UCSD-AML1 (cell line): ENCODE results near the gene ATG16L2.

ENCODE experiments used
- DNase-seq: peaks from one replicate; lab custom pipeline; 2025; ENCODE audit not compliant: unreplicated experiment; lab: John Stamatoyannopoulos, UW

Gene ATG16L2, protein sequence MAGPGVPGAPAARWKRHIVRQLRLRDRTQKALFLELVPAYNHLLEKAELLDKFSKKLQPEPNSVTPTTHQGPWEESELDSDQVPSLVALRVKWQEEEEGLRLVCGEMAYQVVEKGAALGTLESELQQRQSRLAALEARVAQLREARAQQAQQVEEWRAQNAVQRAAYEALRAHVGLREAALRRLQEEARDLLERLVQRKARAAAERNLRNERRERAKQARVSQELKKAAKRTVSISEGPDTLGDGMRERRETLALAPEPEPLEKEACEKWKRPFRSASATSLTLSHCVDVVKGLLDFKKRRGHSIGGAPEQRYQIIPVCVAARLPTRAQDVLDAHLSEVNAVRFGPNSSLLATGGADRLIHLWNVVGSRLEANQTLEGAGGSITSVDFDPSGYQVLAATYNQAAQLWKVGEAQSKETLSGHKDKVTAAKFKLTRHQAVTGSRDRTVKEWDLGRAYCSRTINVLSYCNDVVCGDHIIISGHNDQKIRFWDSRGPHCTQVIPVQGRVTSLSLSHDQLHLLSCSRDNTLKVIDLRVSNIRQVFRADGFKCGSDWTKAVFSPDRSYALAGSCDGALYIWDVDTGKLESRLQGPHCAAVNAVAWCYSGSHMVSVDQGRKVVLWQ

DNA sequence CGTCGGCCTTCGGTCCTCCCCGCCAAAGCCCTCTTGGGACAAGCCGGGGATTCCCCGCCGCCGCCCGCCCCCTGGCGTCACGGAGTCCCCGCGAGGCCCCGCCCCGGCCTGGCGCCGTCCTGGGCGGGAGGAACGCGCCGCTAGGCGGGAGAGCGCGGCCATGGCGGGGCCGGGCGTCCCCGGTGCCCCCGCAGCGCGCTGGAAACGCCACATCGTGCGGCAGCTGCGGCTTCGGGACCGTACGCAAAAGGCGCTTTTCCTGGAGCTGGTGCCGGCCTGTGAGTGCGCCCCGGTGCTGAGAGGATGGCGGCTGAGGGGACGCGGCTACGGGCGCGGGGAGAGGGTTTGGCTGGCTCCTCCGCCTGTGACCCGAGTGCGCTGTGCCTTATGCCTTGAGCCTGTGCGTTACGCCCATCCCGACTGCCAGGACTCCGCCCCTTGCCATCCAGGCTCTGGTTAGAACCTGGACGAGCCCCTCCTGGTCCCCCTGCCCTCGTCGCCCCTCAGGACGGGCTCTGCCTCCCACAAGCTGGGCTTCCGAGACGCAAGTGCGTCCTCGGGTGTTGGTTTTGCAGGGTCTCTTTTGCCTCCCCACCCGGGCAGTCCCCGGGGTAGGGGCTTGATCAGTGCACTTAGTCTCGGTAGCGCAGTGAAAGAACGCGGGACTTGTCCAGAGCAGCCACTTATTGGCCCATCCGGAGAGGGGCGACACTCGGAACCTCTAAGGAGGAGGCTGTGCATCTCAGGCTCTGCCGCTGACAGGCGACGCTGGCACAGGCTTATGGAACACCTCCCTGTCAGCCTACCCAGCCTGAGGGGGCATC, at the start of gene ATG16L2:
Gene ATG16L2 (plus strand): TSS at position 126 of the 824 bp plus-strand sequence. CDS start 35 bp downstream, at position 161.
- peak; percentile 93 for DNase-seq

DNA sequence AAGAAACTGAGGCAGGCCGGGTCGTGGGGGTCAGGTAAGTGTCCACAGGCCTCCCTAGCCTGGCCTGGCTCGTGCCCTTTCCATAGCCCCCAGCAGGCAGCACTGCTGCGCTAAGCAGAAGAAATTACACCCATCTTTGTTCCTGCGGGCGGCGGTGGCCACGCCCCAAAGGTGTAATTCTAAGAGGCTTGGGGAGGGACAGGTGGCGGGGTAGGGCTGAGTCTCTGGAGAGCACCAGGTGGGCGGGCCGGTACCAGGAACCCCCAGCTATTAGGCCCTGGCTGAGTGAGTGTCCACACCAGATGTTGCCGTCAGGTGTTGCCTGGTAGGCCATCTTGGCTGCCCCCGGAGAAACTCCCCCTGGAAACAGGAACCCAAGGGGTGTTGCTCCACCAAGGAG, 49.7 kb upstream of the ATG16L2 start:
- no peak for DNase-seq

DNA sequence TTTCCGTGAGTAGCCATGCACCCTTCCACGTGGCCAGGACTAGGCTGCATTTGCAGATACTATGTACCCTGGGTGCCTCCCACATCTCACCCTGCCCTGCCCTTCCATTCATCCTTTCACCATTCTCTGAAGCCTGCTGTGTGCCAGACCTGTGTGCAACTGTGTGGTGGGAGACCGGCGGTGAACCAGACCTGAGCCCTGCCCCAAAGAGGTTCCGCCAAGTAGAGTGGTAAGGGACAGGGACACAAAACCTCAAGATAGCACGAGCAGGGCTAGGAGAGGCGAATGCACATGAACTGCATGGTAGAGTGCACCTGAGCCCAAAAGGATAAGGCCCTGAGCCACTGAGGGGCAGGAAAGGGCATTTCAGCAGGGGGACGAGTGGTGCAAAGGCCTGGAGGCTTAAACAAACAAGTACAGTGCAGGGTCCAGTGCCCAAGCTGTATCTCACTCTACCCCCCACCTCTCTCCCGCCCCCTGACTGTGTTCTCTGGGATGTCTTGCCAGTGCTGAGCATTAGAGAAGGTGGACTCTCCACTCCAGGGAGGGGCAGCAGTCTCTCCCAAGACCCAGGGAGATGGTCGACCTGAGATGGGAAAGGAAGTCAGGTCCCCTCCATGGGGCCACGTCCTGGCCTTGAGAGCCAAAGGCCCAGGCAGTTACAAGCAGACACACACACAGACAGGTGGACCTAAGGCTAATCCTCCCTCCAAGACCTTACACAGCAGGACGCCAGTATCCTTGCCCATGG, 47.9 kb upstream of the ATG16L2 start:
- DNase-seq: no peak

DNA sequence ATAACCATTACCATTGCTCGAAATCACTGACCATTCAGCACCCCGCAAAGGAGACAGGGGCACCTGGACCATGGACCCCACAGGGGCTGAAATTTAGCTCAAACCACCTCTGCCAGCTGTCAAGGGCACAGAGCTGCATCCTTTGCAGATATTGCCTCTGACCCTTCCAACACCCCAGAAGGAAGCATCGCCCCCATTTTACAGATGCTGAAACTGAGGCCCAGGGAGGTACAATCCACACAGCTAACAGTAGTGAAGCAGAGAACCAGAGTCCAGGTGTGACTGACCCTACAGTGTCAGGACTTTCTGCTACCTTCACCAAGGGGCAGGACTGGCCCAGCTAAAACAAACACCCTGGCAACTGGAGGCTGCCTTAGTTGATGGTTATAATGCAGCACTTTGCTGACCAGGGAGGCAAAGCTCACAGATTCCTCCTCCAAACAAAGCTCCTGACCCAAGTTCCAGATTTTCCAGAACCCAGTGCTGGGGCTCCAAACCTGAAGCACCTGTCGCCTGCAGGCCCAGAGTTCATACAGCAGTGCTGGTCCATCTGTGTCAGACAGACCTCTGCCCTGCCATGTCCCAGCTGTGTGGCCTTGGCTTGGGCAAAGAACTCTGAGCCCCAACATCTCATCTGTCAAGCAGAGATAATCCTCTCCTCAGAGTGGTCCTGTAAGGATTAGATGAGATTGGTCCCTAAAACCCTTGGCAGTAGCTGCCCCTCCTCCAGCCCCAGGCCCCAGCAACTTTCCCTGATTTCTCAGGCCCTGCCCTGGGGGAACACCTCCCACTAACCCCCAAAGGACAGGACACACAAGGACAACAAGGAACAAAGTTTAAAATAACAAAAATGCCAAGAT, 46.8 kb upstream of the ATG16L2 start:
- no peak for DNase-seq

DNA sequence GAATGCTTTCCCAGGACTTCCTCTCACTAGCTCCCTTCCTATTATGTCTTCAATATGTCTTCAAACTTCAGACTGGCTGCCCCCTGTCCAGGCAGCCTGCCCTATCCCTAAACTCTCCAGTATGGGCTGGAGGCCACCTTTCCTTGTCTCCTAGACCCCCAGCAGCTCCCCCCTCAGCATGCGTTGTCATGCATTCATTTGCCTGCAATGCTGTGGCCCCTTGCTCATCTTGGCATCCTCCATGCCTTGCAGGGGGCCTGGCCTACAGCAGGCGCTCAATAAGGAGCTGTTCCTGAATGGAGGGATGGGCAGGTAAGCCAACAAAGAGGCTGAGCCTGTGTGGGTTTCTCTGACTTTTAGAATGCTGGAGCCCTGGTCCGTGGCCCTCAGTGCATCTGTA, 45.6 kb upstream of the ATG16L2 start:
- no peak for DNase-seq

DNA sequence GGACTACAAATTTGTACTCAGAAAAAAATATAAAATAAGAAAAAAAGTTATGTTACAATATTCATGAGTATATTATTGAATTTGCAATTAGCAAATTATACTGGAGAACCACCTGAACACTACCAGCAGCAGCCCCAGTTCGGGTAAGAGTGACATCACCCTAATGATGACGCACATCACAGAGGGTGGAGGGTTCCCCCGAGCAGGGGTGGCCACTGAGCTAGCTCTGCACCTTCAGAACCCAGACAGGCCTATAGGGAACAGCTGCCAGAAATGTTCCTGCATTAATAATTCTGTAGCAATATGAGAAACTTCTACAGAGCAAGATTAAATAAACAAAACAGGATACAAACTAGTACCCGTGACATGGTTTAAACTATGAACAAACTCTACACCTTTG, 44.5 kb upstream of the ATG16L2 start:
- DNase-seq: no peak

DNA sequence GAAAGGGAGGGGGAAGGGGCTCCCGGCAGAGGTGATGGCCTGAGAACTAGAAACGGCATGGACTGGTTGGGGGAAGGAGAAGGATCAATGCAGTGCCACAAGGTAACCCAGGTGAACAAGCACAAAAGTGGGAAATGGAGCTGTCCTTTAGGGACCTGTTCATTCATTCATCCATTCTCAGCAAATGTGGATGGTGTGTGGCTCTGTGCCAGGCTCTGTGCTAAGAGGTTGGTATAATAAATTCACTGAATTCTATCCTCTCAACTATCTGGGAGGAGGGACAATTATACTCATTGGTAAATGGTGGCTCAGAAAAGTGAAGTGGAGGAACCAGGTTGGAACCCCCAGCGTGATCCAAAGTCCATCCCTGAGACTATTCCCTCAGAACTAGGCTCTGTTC, 43.4 kb upstream of the ATG16L2 start:
- no peak for DNase-seq

DNA sequence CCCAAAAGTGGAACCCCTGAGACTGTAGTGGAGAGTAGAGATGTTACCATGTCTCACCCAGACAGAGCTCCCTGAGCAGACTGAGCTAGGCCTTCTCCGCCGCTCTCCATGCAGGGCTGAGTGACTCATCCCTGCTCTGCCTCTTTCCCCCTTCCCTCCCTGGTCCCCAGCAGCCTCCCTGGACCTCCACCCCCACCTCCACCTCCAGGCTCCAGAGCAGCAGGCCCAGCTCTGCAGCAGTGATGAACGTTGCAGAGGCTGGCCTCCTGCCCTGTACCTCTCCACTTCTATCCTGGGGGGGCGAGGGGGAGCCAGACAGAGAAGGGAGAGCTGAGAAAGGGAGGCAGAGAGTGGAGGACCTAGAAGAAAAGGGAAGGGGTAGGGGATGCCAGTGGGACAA, 42.7 kb upstream of the ATG16L2 start:
- DNase-seq: no peak

DNA sequence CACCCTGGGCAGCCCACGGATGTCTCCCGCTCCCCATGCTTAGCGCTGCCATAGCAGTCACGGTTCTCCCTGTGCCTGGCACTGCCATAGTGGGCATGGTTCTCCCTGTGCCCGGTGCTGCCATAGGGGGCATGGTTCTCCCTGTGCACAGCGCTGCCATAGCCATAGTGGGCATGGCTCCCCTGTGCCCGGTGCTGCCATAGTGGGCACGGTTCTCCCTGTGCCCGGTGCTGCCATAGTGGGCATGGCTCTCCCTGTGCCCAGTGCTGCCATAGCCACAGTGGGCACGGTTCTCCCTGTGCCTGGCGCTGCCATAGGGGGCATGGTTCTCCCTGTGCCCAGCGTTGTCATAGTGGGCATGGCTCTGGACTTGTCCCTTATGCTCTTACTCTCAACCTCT, 42.2 kb upstream of the ATG16L2 start:
- no peak for DNase-seq

DNA sequence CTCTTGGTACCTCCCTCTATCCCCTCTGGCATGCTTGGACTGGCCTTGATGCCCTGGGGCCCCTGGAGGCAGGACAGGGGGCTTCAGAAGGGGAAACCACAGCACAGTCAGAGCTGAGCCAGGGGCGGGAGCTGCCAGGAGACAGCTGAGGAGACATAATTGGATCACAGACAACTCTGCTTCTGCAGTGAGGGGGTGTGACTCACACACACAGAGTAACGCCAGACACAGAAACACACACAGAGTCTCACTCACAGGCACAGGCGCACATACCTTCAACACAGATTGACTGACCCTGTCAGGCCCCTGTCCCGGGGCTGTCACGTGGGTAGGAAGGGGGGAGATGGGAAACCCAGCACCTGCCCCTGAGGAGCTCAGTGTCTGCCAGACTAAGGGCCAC, 40.9 kb upstream of the ATG16L2 start:
- no peak for DNase-seq

DNA sequence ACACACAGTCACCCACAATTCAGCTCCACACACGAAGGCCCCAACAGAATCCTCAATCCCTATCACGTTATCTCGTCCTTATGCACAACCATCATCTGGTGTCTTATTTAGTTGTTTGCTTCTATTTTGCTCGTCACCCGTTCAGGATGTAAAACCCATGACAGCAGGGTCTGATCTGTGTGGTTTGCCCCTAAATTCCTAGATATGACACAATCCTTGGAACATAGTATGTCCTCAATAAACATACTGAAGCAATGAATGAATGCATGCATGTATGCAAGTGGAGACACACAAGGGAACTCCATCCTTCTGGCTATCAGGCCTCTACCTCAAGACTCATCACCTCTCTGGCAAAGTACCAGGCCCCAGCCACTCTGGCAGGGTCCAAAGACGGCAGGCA, 40.5 kb upstream of the ATG16L2 start:
- no peak for DNase-seq

DNA sequence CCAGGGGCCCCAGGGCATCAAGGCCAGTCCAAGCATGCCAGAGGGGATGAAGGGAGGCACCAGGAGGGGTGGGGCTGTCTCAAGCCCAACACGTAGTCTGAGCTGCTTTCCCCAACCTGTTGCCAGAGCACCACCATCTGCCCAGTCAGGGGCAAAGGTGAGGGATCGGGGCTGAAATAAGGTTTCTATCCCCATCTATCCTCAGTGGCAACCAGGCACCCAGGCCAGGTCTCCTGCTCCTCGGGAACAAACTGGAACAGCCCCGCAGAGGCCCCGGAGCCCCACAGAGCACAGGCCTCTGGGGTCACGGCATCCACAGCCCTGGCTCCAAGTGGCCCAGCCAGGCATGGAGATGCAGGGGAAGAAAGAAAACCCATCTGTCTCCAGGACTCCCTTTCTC, 39.7 kb upstream of the ATG16L2 start:
- DNase-seq: no peak

DNA sequence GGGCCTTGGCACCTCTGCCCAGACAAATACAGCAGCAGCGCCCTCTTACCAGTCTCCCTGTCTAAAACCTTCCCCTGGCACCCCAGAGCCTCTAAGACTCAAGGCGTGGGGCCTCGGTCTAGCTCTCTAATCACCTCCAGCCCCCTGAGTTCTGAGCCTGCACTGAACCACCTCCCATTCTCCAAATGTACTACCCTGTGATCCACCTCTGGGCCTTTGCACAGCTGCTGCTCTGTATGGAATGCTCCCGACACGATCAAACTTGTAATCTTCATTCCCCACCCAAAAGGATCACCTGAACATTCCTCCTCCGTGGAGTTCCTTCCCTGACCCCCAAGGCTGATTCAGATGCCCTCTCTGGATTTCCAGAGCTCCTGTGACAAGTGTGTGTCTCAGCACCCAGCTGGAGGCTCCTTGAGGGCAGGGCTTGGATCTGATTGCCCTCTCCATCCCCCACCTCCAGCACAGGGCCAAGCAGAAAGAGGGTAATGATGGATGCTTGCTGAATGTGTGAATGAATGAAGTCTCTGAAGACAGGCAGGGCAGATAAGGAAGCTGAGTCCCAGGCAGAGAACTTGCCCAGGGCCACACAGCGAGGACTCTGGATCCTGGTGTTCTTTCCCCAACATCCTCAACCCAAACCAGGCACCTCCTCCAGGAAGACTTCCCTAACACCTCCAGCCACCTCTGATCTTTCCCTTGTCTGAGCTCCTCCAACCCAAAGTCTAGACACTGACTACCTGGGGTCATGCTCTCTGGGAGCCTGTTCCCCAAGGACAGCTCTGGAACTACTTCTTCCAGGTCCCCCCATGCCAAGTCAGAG, 38.7 kb upstream of the ATG16L2 start:
- DNase-seq: no peak

DNA sequence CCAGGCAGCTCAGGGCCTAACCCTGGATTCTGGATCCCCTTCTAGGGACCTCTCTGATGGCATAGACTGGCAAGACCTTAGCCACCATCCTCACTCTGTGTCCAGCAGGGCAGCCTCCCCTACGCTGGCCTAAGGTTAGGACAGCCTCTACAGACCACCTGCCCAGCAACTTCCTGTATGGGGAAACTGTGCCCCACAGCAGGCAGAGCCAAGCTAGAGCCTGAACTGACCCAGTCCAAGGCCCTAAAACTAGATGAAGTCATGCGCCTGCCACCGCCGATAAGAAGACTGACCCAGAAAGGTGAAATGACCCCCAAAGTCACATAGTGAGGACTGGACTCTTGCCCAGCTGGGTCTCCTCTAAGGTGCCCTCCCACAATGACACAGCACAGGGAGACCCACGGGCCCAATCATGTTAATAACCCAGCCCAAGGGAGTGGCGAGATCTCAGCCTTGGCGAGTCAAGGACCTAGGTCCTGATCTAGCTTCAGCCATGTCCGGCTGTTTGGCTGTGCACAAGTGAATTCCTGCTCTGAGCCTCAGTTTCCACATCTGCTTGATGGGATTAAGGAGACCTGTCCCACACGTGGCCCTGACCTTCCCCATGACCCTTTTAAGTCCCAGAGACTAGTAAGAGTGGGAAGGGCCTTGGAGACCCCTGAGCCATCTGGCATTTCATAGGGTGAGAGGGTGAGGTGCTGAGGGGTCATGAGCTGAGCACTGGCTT, 37.9 kb upstream of the ATG16L2 start:
- DNase-seq: no peak

DNA sequence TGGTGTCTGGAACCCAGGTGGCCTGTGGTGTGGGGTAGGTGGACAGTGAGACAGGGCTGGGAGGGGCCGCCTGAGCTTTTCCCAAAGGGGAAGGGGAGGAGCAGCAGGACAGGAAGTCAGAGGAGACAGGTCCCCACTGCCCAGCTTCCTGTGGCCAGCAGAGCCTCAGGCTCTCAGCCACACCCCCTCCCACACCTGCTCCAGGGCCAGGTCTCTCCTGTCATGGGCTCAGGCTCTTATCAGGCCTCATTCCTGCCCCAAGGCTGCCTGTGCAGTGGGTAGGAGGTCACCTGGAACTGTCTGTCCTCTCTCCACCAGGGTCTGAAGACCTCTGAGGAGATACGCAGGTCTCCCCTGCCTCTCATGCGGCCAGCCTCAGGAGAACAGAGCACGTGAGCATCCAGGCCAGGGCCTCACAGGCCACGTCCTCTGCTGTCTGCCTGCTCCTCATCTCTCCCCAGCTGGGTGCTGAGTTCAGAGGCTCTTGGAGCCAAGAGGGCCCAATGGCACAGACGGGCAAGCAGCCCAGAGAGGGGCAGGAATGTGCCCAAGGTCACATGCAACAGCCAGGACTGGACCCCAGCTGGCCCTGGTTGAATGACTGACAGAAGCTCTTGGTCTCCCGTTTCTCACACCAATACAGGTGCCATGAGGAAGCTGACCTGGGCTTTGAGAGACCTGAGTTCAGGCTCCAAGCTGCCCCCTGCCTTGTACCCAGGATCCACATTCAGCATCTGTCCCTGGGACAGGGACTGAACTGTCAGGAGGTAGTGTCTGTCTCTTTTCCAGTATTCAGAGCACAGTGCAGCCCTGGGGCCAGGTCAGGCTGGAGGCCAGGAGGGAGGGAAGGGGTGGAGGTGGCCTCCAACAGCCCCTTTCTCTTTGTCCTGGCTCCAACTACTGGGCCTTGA, 37.1 kb upstream of the ATG16L2 start:
- no peak for DNase-seq

DNA sequence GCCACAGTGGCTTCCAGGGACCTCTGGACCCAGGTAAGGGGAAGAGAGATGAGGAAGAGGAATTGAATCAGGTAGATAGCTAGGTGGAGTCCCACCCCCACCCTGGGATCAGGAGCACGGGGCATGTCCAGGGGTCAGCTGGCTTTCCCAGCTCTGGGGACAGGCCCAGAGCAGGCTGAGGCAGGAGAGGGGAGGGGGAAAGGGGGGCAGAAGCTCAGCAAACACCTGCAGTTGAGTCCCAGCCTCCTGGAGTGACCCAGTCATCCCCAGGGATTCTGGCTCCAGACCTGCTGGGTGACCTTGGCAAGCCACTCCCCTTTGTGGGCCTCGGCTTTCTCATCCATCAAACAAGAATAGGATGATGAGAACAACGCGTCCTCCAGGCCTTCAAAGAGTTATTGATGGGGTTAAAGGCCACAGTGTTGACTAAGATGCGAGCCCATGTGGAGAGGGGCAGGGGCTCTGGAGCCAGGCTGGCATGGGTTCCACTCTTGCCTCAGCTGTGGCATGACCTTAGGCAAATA, 36.4 kb upstream of the ATG16L2 start:
- DNase-seq: no peak
